ENCODE results near the gene CD74.

Gene CD74

DNA sequence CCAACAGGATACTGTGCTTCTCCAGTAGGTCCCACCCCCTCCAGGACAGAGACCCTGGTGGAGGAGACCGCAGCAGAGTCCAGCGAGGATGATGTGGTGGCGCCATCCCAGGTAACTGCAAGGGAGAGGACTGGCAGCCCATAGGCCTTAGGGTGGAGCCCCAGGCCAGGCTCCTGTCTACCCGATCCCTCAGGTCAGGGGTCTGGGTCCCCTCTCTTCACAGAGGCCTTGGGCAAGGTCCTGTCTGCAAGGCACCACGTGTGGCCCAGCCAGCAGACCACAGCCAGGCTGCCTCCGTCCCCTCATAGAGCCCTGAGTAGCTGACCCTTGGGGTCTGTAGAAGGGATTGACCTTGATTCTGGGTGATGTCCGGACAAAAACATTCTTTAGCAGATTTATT lies 20.0 kb downstream of the CD74 start:
- no peak for DNase-seq (ENCODE audit: low read depth)
- H3K4me3 ChIP-seq (ENCODE audit: control insufficient read depth, low read depth, low read length): no peak overlapping the region
- no peak for TF ChIP-seq CTCF (conservative IDR thresholded peaks at IDR 0.05; ENCODE audit: control insufficient read depth, insufficient read depth, low read depth, low read length)

DNA sequence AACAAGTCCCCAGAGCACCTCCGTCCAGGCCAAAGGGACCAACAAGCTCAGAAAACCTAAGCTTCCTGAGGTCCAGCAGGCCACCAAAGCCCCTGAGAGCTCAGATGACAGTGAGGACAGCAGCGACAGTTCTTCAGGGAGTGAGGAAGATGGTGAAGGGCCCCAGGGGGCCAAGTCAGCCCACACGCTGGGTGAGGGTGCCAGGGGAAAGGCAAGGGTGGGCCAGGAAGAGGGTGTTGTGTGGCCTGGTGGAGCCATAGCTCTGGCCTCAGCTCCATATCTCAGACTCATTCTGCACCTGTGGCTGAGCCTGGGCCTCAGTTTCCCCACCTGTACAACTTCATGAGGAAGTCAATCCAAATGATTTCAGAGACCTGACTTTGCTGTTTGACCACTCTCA lies 20.7 kb downstream of the CD74 start:
- no peak for DNase-seq (ENCODE audit: low read depth)
- no peak for TF ChIP-seq CTCF (conservative IDR thresholded peaks at IDR 0.05; ENCODE audit: control insufficient read depth, insufficient read depth, low read depth, low read length)
- no peak overlapping the region for H3K4me3 ChIP-seq (ENCODE audit: control insufficient read depth, low read depth, low read length)

- TF ChIP-seq CTCF (conservative IDR thresholded peaks at IDR 0.05; ENCODE audit: control insufficient read depth, insufficient read depth, low read depth, low read length): no peak
- no peak for DNase-seq (ENCODE audit: low read depth)
- H3K4me3 ChIP-seq (ENCODE audit: control insufficient read depth, low read depth, low read length): no peak overlapping the region
These were observed 21.5 kb downstream of the CD74 start for GRCh38 chr5:150391064-150391834.

GRCh38 chr5:150389531-150390266 lies 23.0 kb downstream of the CD74 start:
- H3K4me3 ChIP-seq (ENCODE audit: control insufficient read depth, low read depth, low read length): no peak overlapping the region
- no peak for DNase-seq (ENCODE audit: low read depth)
- no peak for TF ChIP-seq CTCF (conservative IDR thresholded peaks at IDR 0.05; ENCODE audit: control insufficient read depth, insufficient read depth, low read depth, low read length)

DNA sequence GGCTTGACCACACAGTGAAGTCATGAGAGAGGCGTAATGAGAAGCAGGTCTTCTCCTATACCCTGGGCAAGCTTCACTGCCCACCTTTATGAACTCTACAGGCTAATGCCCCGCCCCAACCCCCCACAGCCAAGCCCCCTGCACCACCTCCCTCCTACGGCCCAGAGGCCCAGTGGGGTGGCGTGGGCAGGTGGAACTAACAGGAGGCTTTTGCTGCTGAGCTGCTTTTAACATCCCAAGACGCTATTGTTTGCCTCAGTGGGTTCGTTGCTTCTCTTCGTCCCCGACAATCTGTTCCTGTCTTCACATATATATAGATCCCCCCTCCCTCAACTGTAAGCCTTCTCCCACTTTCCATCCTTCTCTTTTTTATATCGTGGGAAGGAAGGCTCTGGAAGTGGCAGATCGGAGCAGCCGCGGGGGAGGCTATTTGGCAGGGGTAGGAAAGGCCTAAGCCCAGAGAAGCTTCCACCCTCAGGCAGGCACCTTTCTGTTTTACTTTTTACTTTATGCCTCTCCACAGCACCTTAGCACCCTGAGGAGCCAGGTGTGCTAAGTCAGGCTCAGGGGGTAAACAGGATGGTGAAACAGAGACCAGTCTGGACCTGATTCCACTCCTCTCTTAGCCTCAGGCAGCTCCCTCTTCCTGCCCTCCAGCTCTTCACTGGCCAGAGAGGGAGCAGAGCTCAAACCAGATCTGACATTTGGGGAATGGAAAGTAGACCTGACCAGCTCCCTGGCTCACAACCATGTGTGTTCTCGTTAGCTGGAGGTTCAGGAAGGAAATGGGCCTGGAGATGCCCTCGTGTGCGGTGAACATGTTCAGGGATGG lies 26.5 kb downstream of the CD74 start:
- DNase-seq (ENCODE audit: low read depth): no peak
- no peak for TF ChIP-seq CTCF (conservative IDR thresholded peaks at IDR 0.05; ENCODE audit: control insufficient read depth, insufficient read depth, low read depth, low read length)
- H3K4me3 ChIP-seq (ENCODE audit: control insufficient read depth, low read depth, low read length): no peak overlapping the region

- no peak overlapping the region for H3K4me3 ChIP-seq (ENCODE audit: control insufficient read depth, low read depth, low read length)
- no peak for TF ChIP-seq CTCF (conservative IDR thresholded peaks at IDR 0.05; ENCODE audit: control insufficient read depth, insufficient read depth, low read depth, low read length)
- no peak for DNase-seq (ENCODE audit: low read depth)
These were observed 28.0 kb downstream of the CD74 start for GRCh38 chr5:150384701-150385100.

Measured in fibroblast of mammary gland (primary cell).